NCI-H2029 (cell line): ENCODE data around the gene EID3.
"Not testable (repeated sequence)": the region's sequence is repeated elsewhere in the genome, so short reads cannot be mapped to it uniquely, and the experiment has no call there.

Experiments used
- DNase-seq: peaks from one replicate; lab custom pipeline; 2025; lab: John Stamatoyannopoulos, UW

The EID3 gene

GRCh38 chr12:104313568-104314241 lies 10.2 kb downstream of the EID3 start:
- no peak for DNase-seq

GRCh38 chr12:104314242-104314614 lies 10.7 kb downstream of the EID3 start:
- DNase-seq, result no peak

DNA sequence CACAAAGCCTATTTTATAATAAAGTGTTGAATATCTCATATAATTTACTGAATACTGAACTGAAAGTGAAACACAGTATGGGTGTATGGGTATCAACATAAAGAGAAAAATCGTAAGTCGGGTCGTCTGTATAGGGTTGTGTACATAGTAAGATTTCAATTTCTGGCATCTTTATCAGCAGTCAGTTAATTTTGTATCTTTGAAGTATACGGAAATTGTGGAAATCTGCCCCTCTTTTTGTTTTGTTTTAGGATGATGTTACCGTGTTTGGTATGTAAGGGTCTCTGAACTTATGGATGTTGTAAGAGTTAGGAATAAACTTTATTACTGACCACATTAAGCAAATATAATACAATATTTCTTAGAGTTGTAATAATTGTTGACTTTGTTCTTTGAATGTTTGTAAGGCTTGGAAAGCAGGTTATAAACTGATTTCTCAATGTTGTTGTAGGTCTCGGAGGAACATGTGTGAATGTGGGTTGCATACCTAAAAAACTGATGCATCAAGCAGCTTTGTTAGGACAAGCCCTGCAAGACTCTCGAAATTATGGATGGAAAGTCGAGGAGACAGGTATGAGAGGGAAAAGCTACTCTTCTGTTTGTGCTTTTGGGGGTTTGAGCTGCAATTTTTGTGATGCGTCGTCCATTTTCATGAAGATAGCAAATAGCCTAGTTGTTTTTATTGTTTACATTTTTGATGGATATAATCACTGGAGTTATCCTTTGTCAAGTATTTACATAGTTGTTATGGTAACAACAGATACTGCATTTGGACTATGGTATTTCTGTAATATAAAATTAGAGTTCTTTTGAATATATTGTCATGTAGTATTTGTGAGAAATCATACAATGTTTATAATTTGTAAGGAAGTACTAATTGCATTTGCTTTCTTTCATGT lies 12.0 kb downstream of the EID3 start:
- DNase-seq, result no peak

- no peak for DNase-seq
Measured at GRCh38 chr12:104316936-104317335, 13.4 kb downstream of the EID3 start.

- DNase-seq, result no peak
Measured at GRCh38 chr12:104317538-104318210, 14.1 kb downstream of the EID3 start.

GRCh38 chr12:104319028-104319427 lies 15.5 kb downstream of the EID3 start:
- DNase-seq, result no peak

- DNase-seq, result no peak
Measured at GRCh38 chr12:104319918-104320626, 16.5 kb downstream of the EID3 start.

GRCh38 chr12:104320627-104321024 lies 17.1 kb downstream of the EID3 start:
- DNase-seq, result no peak

GRCh38 chr12:104321949-104322348 lies 18.4 kb downstream of the EID3 start:
- DNase-seq, result no peak

GRCh38 chr12:104322533-104322932 lies 19.0 kb downstream of the EID3 start:
- not testable (repeated sequence) for DNase-seq

DNA sequence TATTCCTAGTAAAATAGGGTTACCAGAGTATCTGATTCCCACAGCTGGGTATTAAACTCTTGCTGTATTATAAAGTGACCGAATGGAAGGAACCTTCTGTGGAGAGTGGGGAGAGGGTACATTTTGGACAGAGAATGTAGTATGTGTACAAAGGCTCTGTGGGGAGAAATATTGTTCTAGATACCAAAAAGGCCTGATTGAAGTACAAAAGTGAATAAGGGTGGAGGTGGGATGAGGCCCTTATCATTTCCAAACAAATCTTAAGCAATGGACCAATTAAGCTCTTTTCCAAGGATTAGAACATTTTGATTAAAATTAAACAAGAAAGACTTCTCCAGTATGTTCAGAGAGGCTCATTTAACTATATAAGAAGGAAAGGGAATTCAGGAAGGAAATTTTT lies 20.4 kb downstream of the EID3 start:
- no peak for DNase-seq

- DNase-seq, result not testable (repeated sequence)
Measured at GRCh38 chr12:104328278-104328677, 24.7 kb downstream of the EID3 start.

DNA sequence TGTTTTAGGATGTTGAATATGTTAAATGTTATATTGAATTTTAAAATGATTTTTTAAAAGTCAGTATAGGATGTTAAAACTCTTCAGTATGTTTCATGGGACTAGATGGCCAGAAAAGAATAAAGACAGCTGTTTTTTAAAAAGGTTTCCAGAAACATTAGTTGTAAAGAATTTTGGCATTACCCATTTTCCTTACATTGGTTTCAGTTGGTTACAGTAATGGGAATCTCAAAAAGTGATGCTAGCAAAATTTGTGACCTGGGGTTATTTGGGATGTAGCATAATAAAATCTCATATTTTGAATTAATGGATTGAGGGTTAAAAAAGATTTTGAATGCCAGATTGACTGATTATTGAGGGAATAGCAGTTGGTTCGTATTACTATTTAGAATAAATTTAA lies 25.3 kb downstream of the EID3 start:
- DNase-seq, result no peak

- no peak for DNase-seq
Measured at GRCh38 chr12:104329707-104330532, 26.4 kb downstream of the EID3 start.

DNA sequence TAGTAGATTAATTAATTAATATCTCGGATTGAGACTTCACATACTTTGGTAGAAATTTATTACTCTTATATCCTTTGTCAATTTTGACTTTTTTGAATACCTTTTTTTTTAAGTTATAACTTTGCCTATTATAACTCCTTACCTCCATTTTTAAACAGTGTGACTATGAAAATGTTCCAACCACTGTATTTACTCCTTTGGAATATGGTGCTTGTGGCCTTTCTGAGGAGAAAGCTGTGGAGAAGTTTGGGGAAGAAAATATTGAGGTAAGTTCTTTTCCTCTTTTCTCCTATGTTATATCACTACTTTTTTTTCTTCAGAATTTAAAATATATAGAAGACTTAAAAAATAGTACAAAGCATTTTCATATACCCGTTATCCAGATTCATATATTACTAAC lies 27.8 kb downstream of the EID3 start:
- no peak for DNase-seq

DNA sequence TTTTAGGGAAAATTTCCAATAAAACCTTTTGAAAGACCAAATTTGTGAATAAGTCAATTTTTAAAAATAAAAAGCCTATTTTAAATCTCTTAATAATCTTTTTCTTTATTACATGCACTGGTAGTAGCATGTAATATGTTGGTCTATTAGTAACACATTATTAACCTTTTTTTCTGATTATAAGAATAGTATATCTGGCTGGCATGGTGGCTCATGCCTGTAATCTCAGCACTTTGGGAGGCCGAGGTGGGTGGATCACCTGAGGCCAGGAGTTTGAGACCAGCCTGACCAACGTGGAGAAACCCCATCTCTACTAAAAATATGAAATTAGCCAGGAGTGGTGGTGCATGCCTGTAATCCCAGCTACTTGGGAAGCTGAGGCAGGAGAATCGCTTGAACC lies 28.7 kb downstream of the EID3 start:
- not testable (repeated sequence) for DNase-seq

GRCh38 chr12:104333692-104334255 lies 30.2 kb downstream of the EID3 start:
- DNase-seq, result no peak

GRCh38 chr12:104334581-104334980 lies 31.0 kb downstream of the EID3 start:
- DNase-seq, result no peak

GRCh38 chr12:104336115-104336514 lies 32.6 kb downstream of the EID3 start:
- no peak for DNase-seq

DNA sequence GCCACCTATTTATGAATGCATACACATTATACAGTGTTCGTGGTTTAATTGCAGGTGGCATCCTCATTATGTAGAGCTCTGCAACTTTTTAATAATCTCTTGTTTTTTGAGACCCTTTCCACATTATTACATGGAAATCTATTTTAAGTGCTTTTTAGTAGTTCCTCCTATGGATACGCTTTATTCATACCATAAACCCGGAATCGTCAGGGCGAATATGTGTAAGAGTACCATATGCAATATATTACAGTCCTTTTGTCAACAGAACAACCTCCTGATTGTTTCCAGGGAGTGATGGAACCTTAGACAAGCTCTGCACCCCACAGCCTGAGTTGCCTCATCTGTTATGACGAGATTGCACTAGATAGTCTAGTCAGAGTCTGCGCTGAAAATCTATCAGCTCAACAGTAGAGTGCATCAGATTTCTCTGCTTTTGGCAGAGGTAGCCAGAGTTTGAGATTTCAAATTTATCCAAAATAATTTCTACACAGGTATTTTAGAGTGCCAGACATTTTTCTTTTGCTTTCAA lies 33.6 kb downstream of the EID3 start:
- DNase-seq, result no peak

DNA sequence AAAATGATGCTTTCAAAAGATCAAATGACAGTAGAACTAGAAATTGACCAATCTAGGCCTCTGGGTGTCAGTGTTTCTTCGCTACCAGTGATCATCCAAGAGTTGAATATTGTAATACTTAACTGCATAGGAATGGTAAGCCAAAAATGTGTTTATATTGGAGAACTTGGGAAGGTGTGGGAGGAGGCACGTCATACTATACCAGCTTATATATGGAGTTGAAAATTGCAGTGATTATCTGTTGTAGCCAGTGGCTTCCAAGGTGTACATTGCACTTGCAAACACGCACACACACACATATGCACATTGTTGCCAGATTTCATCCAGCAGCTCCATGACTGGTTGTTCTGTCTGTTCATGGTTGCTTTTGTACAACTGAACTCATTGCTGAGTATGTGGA lies 36.1 kb downstream of the EID3 start:
- no peak for DNase-seq
